ENCODE data around the gene WDR88. TPM values are rescaled to one million over a fixed set of nuclear protein-coding genes. Genes with fewer than 3 reads are reported as not detected.

Gene WDR88
- total RNA-seq, 1 donor from 2014 or later = not detected

GRCh38 chr19:33132425-33132824 is 511 bp downstream of the WDR88 start:
- FAIRE-seq (no peak), DNase-seq (ENCODE audit: low read depth) (no peak)
- TF ChIP-seq, protein P1, sequence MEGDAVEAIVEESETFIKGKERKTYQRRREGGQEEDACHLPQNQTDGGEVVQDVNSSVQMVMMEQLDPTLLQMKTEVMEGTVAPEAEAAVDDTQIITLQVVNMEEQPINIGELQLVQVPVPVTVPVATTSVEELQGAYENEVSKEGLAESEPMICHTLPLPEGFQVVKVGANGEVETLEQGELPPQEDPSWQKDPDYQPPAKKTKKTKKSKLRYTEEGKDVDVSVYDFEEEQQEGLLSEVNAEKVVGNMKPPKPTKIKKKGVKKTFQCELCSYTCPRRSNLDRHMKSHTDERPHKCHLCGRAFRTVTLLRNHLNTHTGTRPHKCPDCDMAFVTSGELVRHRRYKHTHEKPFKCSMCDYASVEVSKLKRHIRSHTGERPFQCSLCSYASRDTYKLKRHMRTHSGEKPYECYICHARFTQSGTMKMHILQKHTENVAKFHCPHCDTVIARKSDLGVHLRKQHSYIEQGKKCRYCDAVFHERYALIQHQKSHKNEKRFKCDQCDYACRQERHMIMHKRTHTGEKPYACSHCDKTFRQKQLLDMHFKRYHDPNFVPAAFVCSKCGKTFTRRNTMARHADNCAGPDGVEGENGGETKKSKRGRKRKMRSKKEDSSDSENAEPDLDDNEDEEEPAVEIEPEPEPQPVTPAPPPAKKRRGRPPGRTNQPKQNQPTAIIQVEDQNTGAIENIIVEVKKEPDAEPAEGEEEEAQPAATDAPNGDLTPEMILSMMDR (IDR thresholded peaks at IDR 0.05; ENCODE audit: insufficient read depth, low read length, severe bottlenecking) = peak; percentile 38
- no peaks in the 10 kb centered on the region for H3K27me3 ChIP-seq (ENCODE audit: control insufficient read depth, insufficient read depth, low read length)
- H3K4me3 ChIP-seq (ENCODE audit: low read depth, low read length) = no peak overlapping the region
- H3K36me3 ChIP-seq (ENCODE audit: control insufficient read depth, insufficient read depth, low read length) = no peaks in the 10 kb centered on the region

- no peaks in the 10 kb centered on the region for H3K36me3 ChIP-seq (ENCODE audit: control insufficient read depth, insufficient read depth, low read length)
- FAIRE-seq = no peak
- H3K4me3 ChIP-seq (ENCODE audit: low read depth, low read length) = no peak overlapping the region
- no peak for DNase-seq (ENCODE audit: low read depth)
- no peaks in the 10 kb centered on the region for H3K27me3 ChIP-seq (ENCODE audit: control insufficient read depth, insufficient read depth, low read length)
- TF ChIP-seq, protein P1 (IDR thresholded peaks at IDR 0.05; ENCODE audit: insufficient read depth, low read length, severe bottlenecking) = no peak
Observed at GRCh38 chr19:33133438-33134031, 1.6 kb downstream of the WDR88 start.

DNA sequence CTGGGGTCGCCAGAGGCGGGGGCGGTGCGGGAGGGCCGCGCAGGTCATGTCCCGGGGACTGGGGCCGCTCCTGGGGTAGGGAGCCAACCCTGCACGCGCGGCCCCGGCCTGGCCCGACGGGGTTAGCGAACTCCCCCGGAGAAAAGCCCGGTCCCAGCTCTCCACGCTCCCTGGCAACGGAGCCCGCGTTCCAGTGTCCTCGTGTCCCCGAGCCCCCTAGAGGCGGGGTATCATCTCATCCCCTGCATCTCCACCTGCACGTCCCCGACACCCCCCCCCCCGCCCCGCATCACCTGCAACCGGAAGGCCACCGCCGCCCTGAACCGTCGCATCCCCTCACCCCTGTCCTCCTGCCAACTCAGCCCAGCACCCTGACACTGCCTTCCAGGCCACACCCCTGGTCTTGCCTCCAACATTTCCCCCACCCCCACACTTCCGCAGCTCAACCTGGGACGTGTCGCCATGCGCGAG is 2.7 kb downstream of the WDR88 start:
- DNase-seq (ENCODE audit: low read depth) (no peak), FAIRE-seq (no peak)
- TF ChIP-seq, protein P1 (IDR thresholded peaks at IDR 0.05; ENCODE audit: insufficient read depth, low read length, severe bottlenecking) = no peak
- Histone ChIP-seq H3K4me3 (ENCODE audit: low read depth, low read length) (no peak overlapping the region), H3K36me3 (ENCODE audit: control insufficient read depth, insufficient read depth, low read length) (no peaks in the 10 kb centered on the region), H3K27me3 (ENCODE audit: control insufficient read depth, insufficient read depth, low read length) (no peaks in the 10 kb centered on the region)

GRCh38 chr19:33139165-33139564 is 7.3 kb downstream of the WDR88 start:
- Histone ChIP-seq H3K27me3 (ENCODE audit: control insufficient read depth, insufficient read depth, low read length) (no peaks in the 10 kb centered on the region), H3K36me3 (ENCODE audit: control insufficient read depth, insufficient read depth, low read length) (no peaks in the 10 kb centered on the region), H3K4me3 (ENCODE audit: low read depth, low read length) (no peak overlapping the region)
- no peak for FAIRE-seq
- TF ChIP-seq, protein P1 (IDR thresholded peaks at IDR 0.05; ENCODE audit: insufficient read depth, low read length, severe bottlenecking) = no peak
- no peak for DNase-seq (ENCODE audit: low read depth)

DNA sequence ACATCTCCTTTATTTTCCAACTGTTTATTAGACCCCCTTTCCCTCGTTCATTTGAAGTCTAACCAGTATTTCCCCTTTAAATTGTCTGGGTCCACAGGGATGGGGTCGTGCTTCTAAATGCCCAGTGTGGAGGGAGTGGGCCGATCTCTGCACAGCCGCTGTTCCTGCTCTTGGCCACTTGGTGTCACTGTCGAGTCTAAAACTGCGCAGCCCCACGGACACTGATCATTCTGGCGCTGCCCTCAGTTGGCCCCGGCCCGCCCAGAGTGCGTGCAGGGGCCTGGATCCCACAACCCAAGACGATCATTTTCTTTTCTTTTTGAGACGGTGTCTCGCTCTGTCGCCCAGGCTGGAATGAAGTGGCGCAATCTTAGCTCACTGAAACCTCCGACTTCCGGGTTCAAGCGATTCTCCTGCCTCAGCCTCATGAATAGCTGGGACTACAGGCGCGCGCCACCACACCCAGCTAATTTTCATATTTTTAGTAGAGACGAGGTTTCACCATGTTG is 12.0 kb downstream of the WDR88 start:
- Histone ChIP-seq H3K36me3 (ENCODE audit: control insufficient read depth, insufficient read depth, low read length) (no peaks in the 10 kb centered on the region), H3K4me3 (ENCODE audit: low read depth, low read length) (no peak overlapping the region), H3K27me3 (ENCODE audit: control insufficient read depth, insufficient read depth, low read length) (no peaks in the 10 kb centered on the region)
- TF ChIP-seq, protein P1 (IDR thresholded peaks at IDR 0.05; ENCODE audit: insufficient read depth, low read length, severe bottlenecking) = peak; percentile 95
- peak; percentile 27 for DNase-seq (ENCODE audit: low read depth)
- no peak for FAIRE-seq

DNA sequence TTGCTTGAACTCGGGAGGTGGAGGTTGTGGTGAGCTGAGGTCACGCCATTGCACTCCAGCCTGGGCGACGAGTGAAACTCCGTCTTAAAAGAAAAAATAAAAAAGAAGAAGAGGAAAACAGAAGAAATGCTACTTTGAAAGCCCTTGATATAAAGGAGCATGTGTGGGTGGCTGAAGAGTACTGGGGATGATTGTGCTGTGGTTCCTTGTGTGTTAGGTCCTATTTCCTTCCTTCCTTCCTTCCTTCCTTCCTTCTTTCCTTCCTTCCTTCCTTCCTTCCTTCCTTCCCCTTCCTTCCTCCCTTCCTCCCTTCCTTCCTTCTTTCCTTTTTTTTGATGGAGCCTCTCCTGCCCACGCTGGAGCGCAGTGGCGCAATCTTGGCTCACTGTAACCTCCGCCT is 14.3 kb downstream of the WDR88 start:
- Histone ChIP-seq H3K4me3 (ENCODE audit: low read depth, low read length) (no peak overlapping the region), H3K27me3 (ENCODE audit: control insufficient read depth, insufficient read depth, low read length) (no peaks in the 10 kb centered on the region), H3K36me3 (ENCODE audit: control insufficient read depth, insufficient read depth, low read length) (no peaks in the 10 kb centered on the region)
- DNase-seq (ENCODE audit: low read depth) = no peak
- TF ChIP-seq, protein P1 (IDR thresholded peaks at IDR 0.05; ENCODE audit: insufficient read depth, low read length, severe bottlenecking) = no peak
- no peak for FAIRE-seq

Measured in bronchial epithelial cell (primary cell).